Measurements from ENCODE around the gene MYO19.
"Not testable (repeated sequence)": the region's sequence is repeated elsewhere in the genome, so short reads cannot be mapped to it uniquely, and the experiment has no call there.

The MYO19 gene

GRCh38 chr17:36514856-36515255 is 19.8 kb downstream of the MYO19 start:
- TF ChIP-seq CTCF (IDR thresholded peaks at IDR 0.05; ENCODE audit: low read length, missing control alignments), result no peak
- H3K4me3 ChIP-seq (replicated peaks; ENCODE audit: low read depth, low read length), result no peak overlapping the region
- DNase-seq (ENCODE audit: low read depth), result no peak

- TF ChIP-seq CTCF (IDR thresholded peaks at IDR 0.05; ENCODE audit: low read length, missing control alignments), result no peak
- no peak overlapping the region for H3K4me3 ChIP-seq (replicated peaks; ENCODE audit: low read depth, low read length)
- DNase-seq (ENCODE audit: low read depth), result no peak
Observed at GRCh38 chr17:36512641-36513040, 22.0 kb downstream of the MYO19 start.

- DNase-seq (ENCODE audit: low read depth), result no peak
- H3K4me3 ChIP-seq (replicated peaks; ENCODE audit: low read depth, low read length), result no peak overlapping the region
- no peak for TF ChIP-seq CTCF (IDR thresholded peaks at IDR 0.05; ENCODE audit: low read length, missing control alignments)
Observed at GRCh38 chr17:36511216-36511615, 23.5 kb downstream of the MYO19 start.

GRCh38 chr17:36510636-36511035 is 24.0 kb downstream of the MYO19 start:
- TF ChIP-seq CTCF (IDR thresholded peaks at IDR 0.05; ENCODE audit: low read length, missing control alignments), result no peak
- no peak overlapping the region for H3K4me3 ChIP-seq (replicated peaks; ENCODE audit: low read depth, low read length)
- DNase-seq (ENCODE audit: low read depth), result no peak

- TF ChIP-seq CTCF (IDR thresholded peaks at IDR 0.05; ENCODE audit: low read length, missing control alignments), result no peak
- DNase-seq (ENCODE audit: low read depth), result no peak
- H3K4me3 ChIP-seq (replicated peaks; ENCODE audit: low read depth, low read length), result no peak overlapping the region
Observed at GRCh38 chr17:36509272-36509985, 25.2 kb downstream of the MYO19 start.

- not testable (repeated sequence) for H3K4me3 ChIP-seq (replicated peaks; ENCODE audit: low read depth, low read length); DNase-seq (ENCODE audit: low read depth)
Observed at GRCh38 chr17:36508439-36508838, 26.2 kb downstream of the MYO19 start.

GRCh38 chr17:36507266-36507665 is 27.4 kb downstream of the MYO19 start:
- no peak overlapping the region for H3K4me3 ChIP-seq (replicated peaks; ENCODE audit: low read depth, low read length)
- TF ChIP-seq CTCF (IDR thresholded peaks at IDR 0.05; ENCODE audit: low read length, missing control alignments), result no peak
- DNase-seq (ENCODE audit: low read depth), result no peak

Data from fibroblast of pulmonary artery (primary cell).